Endothelial cell (in vitro differentiated cells): ENCODE results near the gene SCAPER. TPM values are rescaled to one million over a fixed set of nuclear protein-coding genes. Genes with fewer than 3 reads are reported as not detected.

Experiments used
- DNase-seq: peaks from one replicate; pipeline ENCODE4 v3.0.0; 2021; ENCODE audit warnings: low spot score
- H3K27ac Mint-ChIP-seq: one replicate; pipeline ENCODE4 v1.8.0; 2021; ENCODE audit warnings: mixed read lengths, inconsistent platforms; ENCODE audit not compliant: unreplicated experiment
- H3K27me3 Mint-ChIP-seq: one replicate; pipeline ENCODE4 v1.8.0; 2021; ENCODE audit warnings: mild to moderate bottlenecking, moderate library complexity, mixed read lengths, inconsistent platforms; ENCODE audit not compliant: unreplicated experiment
- H3K36me3 Mint-ChIP-seq: one replicate; pipeline ENCODE4 v1.8.0; 2021; ENCODE audit warnings: mild to moderate bottlenecking, low read depth, mixed read lengths, inconsistent platforms; ENCODE audit not compliant: unreplicated experiment
- H3K4me1 Mint-ChIP-seq: one replicate; pipeline ENCODE4 v1.8.0; 2021; ENCODE audit warnings: mild to moderate bottlenecking, mixed read lengths, inconsistent platforms; ENCODE audit not compliant: unreplicated experiment
- H3K4me3 Mint-ChIP-seq: one replicate; pipeline ENCODE4 v1.8.0; 2021; ENCODE audit warnings: mild to moderate bottlenecking, mixed read lengths, inconsistent platforms; ENCODE audit not compliant: unreplicated experiment
- H3K9me3 Mint-ChIP-seq: one replicate; pipeline ENCODE4 v1.8.0; 2021; ENCODE audit warnings: mixed read lengths, inconsistent platforms; ENCODE audit not compliant: unreplicated experiment
- total RNA-seq: library from RNA; stranded (reverse); fragmentation: NEBNext Ultra II Directional; extraction: Animal tissue kit (Norgen Biotek cat#: 25700); gene quantifications from one replicate; pipeline ENCODE4 v1.2.1, GENCODE V29; 2021; ENCODE audit not compliant: unreplicated experiment
- TF ChIP-seq, protein P1 (sequence below): fragments of 200-600 bp; sonication (generic); IDR thresholded peaks from one replicate; pipeline ENCODE4 v1.5.0; 2021; ENCODE audit warnings: antibody characterized with exemption; ENCODE audit not compliant: unreplicated experiment

SCAPER gene
- total RNA-seq, 1 donor from 2014 or later, result 18.1 TPM

DNA sequence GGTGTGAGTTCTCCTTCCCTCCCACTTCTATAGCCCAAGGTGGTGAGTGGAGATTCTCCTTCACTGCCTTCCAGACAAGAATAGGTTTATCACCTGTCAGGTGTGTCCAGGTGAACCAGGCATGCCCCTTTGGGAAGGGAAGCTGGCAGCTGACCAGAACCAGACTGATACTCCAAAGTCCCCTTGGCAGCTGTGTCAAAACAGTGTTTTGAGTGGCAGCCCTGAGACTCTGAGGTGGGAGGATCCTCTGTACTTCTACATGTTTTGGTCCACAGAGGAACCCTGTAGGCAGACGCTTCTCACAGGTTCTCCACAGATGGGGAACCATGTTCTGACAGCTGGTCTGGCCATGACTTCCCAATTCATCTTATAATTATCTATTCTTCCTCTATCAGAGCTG is 538.4 kb downstream of the SCAPER start:
- no peak for DNase-seq
- TF ChIP-seq, protein P1, sequence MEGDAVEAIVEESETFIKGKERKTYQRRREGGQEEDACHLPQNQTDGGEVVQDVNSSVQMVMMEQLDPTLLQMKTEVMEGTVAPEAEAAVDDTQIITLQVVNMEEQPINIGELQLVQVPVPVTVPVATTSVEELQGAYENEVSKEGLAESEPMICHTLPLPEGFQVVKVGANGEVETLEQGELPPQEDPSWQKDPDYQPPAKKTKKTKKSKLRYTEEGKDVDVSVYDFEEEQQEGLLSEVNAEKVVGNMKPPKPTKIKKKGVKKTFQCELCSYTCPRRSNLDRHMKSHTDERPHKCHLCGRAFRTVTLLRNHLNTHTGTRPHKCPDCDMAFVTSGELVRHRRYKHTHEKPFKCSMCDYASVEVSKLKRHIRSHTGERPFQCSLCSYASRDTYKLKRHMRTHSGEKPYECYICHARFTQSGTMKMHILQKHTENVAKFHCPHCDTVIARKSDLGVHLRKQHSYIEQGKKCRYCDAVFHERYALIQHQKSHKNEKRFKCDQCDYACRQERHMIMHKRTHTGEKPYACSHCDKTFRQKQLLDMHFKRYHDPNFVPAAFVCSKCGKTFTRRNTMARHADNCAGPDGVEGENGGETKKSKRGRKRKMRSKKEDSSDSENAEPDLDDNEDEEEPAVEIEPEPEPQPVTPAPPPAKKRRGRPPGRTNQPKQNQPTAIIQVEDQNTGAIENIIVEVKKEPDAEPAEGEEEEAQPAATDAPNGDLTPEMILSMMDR, result no peak

DNA sequence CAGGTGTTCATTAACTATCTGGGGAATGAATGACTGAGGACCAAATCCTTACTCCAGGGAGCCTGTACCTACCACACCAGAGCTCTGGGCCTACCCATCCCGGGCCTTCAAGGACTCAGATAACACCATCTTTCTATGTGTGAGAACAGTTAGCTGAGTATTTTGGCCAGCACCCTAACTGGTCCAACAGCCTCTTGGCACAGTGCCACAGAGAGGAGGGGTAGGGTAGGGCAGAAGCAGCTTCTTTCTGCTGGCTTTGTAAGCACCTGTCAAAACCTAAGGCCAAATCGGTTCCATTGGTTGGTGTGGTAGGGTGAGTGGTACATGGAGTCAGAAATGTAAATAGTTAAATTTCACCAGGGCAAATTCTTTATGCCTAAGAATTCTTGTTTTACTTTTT is 541.9 kb downstream of the SCAPER start:
- Mint-ChIP-seq H3K27me3 (no peaks in the 10 kb centered on the region), H3K9me3 (no peaks in the 10 kb centered on the region), H3K27ac (no peak overlapping the region), H3K4me3 (no peak overlapping the region), H3K4me1 (no peaks in the 10 kb centered on the region), H3K36me3 (no peaks in the 10 kb centered on the region)
- DNase-seq, result no peak
- TF ChIP-seq, protein P1, result no peak

More for the DNA sequence above, 538.4 kb downstream of the SCAPER start:
- Mint-ChIP-seq H3K4me3 (no peak overlapping the region), H3K27me3 (no peaks in the 10 kb centered on the region), H3K27ac (no peak overlapping the region), H3K36me3 (no peaks in the 10 kb centered on the region), H3K9me3 (no peaks in the 10 kb centered on the region), H3K4me1 (no peaks in the 10 kb centered on the region)

DNA sequence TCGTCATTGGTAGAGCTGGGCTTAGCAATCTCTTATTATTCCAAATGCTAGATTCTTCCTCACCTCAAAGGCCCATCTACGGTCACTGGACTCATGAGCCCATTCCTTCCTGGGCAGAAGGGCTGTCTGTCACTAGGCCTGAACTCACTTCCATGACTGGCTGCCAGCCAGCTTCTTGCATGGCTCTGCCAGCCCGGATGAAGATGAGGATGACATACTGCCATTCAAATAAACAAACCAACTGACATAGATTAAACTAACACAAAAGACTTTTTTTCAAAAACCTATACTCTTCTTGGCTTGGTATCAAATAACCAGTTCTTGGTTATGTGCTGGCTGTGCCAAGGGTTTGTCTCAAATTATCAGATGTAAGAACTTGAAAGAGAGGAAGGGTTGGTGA is 544.7 kb downstream of the SCAPER start:
- Mint-ChIP-seq H3K9me3 (no peaks in the 10 kb centered on the region), H3K4me1 (no peaks in the 10 kb centered on the region), H3K27me3 (no peaks in the 10 kb centered on the region), H3K4me3 (no peak overlapping the region), H3K36me3 (no peaks in the 10 kb centered on the region), H3K27ac (no peak overlapping the region)
- TF ChIP-seq, protein P1, result no peak
- no peak for DNase-seq

DNA sequence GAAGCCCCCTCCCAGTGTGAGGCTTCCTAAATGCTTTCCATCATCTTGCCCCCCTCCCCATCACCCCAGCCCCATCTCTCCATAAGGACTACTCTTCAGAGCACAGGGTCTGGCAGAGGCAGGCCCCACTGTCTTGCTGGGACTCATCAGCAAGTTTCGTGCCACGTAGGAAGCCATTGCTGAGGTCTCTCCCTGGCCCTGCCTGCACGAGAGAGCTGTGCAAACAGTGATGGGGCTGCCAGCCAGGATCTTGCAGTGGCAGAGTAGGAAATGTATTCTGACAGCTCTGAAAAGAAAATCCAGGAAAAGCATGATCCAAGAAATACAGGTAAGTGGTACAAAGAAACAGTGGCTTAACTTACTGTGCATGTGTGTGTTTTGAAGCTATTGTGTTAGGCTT is 546.0 kb downstream of the SCAPER start:
- Mint-ChIP-seq H3K36me3 (no peaks in the 10 kb centered on the region), H3K27me3 (no peaks in the 10 kb centered on the region), H3K4me3 (no peak overlapping the region), H3K9me3 (no peaks in the 10 kb centered on the region), H3K27ac (no peak overlapping the region), H3K4me1 (no peaks in the 10 kb centered on the region)
- DNase-seq, result no peak
- TF ChIP-seq, protein P1, result no peak

DNA sequence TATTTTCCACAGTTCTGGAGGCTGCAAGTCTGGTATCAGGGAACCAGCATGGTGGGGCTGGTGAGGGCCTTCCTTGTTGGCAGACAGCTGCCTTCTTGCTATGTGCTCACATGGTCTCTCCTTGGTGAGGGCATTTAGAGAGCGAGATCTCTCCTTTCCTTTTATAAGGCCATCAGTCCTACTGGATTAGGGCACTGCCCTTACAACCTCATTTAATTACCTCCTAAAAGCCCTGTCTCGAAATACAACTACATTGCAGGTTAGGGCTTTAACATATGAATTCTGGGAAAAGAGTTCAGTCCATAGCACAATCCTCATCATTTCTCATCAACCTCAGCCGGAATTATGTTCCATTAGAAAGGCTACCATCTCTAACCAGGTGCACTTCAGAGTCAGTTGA is 546.7 kb downstream of the SCAPER start:
- TF ChIP-seq, protein P1, result no peak
- Mint-ChIP-seq H3K4me1 (no peaks in the 10 kb centered on the region), H3K27ac (no peak overlapping the region), H3K9me3 (no peaks in the 10 kb centered on the region), H3K27me3 (no peaks in the 10 kb centered on the region), H3K36me3 (no peaks in the 10 kb centered on the region), H3K4me3 (no peak overlapping the region)
- DNase-seq, result no peak
